K562 (cell line): ENCODE measurements around the gene LRRC10B. TPM values are rescaled to one million over a fixed set of nuclear protein-coding genes. Genes with fewer than 3 reads are reported as not detected.

Experiments used
- ATAC-seq: fragments of 200-7000 bp; cut with Tn5 transposase; 3 replicates; pipeline ENCODE4 v1.9.1; 2020; ENCODE audit warnings: moderate library complexity
- BruUV-seq: library from RNA; stranded (reverse); fragments of 400-500 nt; replicated peaks from 2 replicates; lab custom pipeline; 2021; lab: Mats Ljungman, UMichigan
- CTCF ChIA-PET: fragments of 300-600 bp; formaldehyde crosslinking; extraction: SDS; loops from one replicate; lab custom pipeline; 2021; ENCODE audit warnings: low intra/inter-chr PET ratio; lab: Yijun Ruan, JAX
- POLR2A ChIA-PET: fragments of 300-600, 350-650 bp; sonication (Branson Sonifier 250); formaldehyde crosslinking; extraction: SDS; loops from one replicate; lab custom pipeline; 2021; ENCODE audit warnings: antibody characterized with exemption, inconsistent platforms; lab: Yijun Ruan, JAX
- DNase-seq, 4 experiments: peaks; one replicate each; pipeline versions ENCODE4 v3.0.0 to v3.0.0-alpha.2; 2011 to 2018; ENCODE audit warnings: low spot score in 3 of 4, mixed read lengths in 3 of 4; ENCODE audit errors: extremely low read depth in 1 of 4
- FAIRE-seq: peaks from 2 replicates; lab custom pipeline; 2011; peaks lifted over from hg19 to GRCh38; lab: Jason Lieb, UNC
- H2AFZ ChIP-seq: 2 replicates; pipeline ENCODE4 v1.6.0; 2011; ENCODE audit warnings: low read depth, low read length, control low read depth, inconsistent platforms
- H3K27ac ChIP-seq: fragments of 200-600 bp; 3 replicates; pipeline ENCODE4 v1.8.0; 2011; ENCODE audit warnings: low read depth, mild to moderate bottlenecking, control low read depth, inconsistent platforms, low read length, moderate library complexity, mixed read lengths; ENCODE audit errors: extremely low read depth
- H3K27me3 ChIP-seq, 2 experiments: fragments of 300-600 bp in 1 of 2; 2 replicates in 1 of 2; 3 replicates in 1 of 2; pipeline versions ENCODE4 v1.6.0 to v1.8.0; 2011; ENCODE audit warnings: inconsistent platforms in 2 of 2, low read length in 2 of 2, mild to moderate bottlenecking in 1 of 2, mixed read lengths in 1 of 2, moderate library complexity in 1 of 2; ENCODE audit not compliant: control insufficient read depth in 2 of 2, insufficient read depth in 2 of 2
- H3K36me3 ChIP-seq: fragments of 300-600 bp; 3 replicates; pipeline ENCODE4 v1.8.0; 2011; ENCODE audit warnings: mild to moderate bottlenecking, low read length, inconsistent platforms; ENCODE audit not compliant: control insufficient read depth, insufficient read depth
- H3K4me1 ChIP-seq, 2 experiments: fragments of 200-600 bp in 1 of 2; replicated peaks in 1 of 2; 2 replicates in 1 of 2; 3 replicates in 1 of 2; pipeline versions ENCODE4 v1.5.1 to v1.8.0; 2011; ENCODE audit warnings: inconsistent platforms in 2 of 2, low read length in 2 of 2, mild to moderate bottlenecking in 1 of 2, mixed read lengths in 1 of 2, moderate library complexity in 1 of 2; ENCODE audit not compliant: control insufficient read depth in 2 of 2, insufficient read depth in 2 of 2
- H3K4me2 ChIP-seq: 2 replicates; pipeline ENCODE4 v1.6.1; 2011; ENCODE audit warnings: low read length, control low read depth, inconsistent platforms, mixed read lengths; ENCODE audit not compliant: insufficient read depth
- H3K4me3 ChIP-seq: fragments of 200-600 bp; sonication (generic), shearing (Covaris generic); 2 replicates; pipeline ENCODE4 v1.5.1; 2016; ENCODE audit warnings: control low read depth, inconsistent platforms
- H3K79me2 ChIP-seq: fragments of 200-600 bp; 3 replicates; pipeline ENCODE4 v1.8.0; 2011; ENCODE audit warnings: low read length, inconsistent platforms; ENCODE audit not compliant: control insufficient read depth, insufficient read depth
- H3K9ac ChIP-seq, 2 experiments: 2 replicates each; pipeline versions ENCODE4 v1.6.0 to v1.6.1; 2011; ENCODE audit warnings: low read depth in 2 of 2, low read length in 2 of 2, control low read depth in 1 of 2, inconsistent platforms in 1 of 2, mild to moderate bottlenecking in 1 of 2, mixed read lengths in 1 of 2; ENCODE audit not compliant: insufficient read depth in 1 of 2
- H3K9me1 ChIP-seq: one replicate; pipeline ENCODE4 v1.6.0; 2011; ENCODE audit warnings: inconsistent platforms, mild to moderate bottlenecking, low read length, moderate library complexity; ENCODE audit not compliant: control insufficient read depth, insufficient read depth
- H3K9me3 ChIP-seq: replicated peaks from 2 replicates; pipeline ENCODE4 v1.5.1; 2011; ENCODE audit warnings: low read depth, low read length, inconsistent platforms; ENCODE audit not compliant: control insufficient read depth, insufficient read depth
- H4K20me1 ChIP-seq: replicated peaks from 2 replicates; pipeline ENCODE4 v1.6.1; 2011; ENCODE audit warnings: low read length, inconsistent platforms, mixed read lengths; ENCODE audit not compliant: control insufficient read depth, insufficient read depth
- FOXK2 ChIP-seq, 2 experiments: fragments of 450-650 bp; IDR thresholded peaks in 1 of 2; conservative IDR thresholded peaks in 1 of 2; 2 replicates each; pipeline ENCODE4 v1.6.1; 2016; ENCODE audit warnings: low read depth in 2 of 2, mild to moderate bottlenecking in 1 of 2
- FOXM1 ChIP-seq, 2 experiments: fragments of 450-650 bp in 1 of 2; sonication (generic) in 1 of 2; formaldehyde crosslinking in 1 of 2; IDR thresholded peaks; 2 replicates each; pipeline versions ENCODE4 v1.6.1 to v1.9.0; 2017 to 2022; ENCODE audit warnings: low read depth in 2 of 2, mild to moderate bottlenecking in 2 of 2, missing genetic modification reagents in 1 of 2, moderate library complexity in 1 of 2
- HSF4 ChIP-seq: fragments of 250-450 bp; sonication (Bioruptor Pico); IDR thresholded peaks from 2 replicates; pipeline ENCODE4 v2.1.2; 2022; ENCODE audit warnings: mild to moderate bottlenecking, moderate library complexity, borderline replicate concordance
- SMARCE1 ChIP-seq: fragments of 450-650 bp; IDR thresholded peaks from 2 replicates; pipeline ENCODE4 v1.7.1; 2016; ENCODE audit warnings: mild to moderate bottlenecking
- ZNF76 ChIP-seq: fragments of 250-450 bp; sonication (Bioruptor Pico); IDR thresholded peaks from 2 replicates; pipeline ENCODE4 v1.4.0; 2020; ENCODE audit warnings: mild to moderate bottlenecking, moderate library complexity, borderline replicate concordance
- WGBS: fragments of 100-300 bp; shearing (Covaris generic); methylation state at CpG from one replicate; pipeline ENCODE4 v1.1.6; 2016; ENCODE audit warnings: low coverage, mixed read lengths; ENCODE audit not compliant: insufficient coverage; ENCODE audit errors: missing lambda C conversion rate; 5-methylcytosine and 5-hydroxymethylcytosine counted together
- in situ Hi-C: fragments of 300-500 bp; cut with MboI; formaldehyde crosslinking; loops from 4 replicates; pipeline ENCODE4 v1.15.0; 2018; ENCODE audit warnings: inconsistent platforms, mixed read lengths
- intact Hi-C: fragments of 100-400 bp; cut with micrococcal nuclease; formaldehyde crosslinking; loops from 2 replicates; pipeline ENCODE4 v1.14.2; 2022
- polyA plus RNA-seq, 8 experiments: library from polyadenylated mRNA; depleted of rRNA in 4 of 8; stranded (reverse) in 5 of 8; unstranded in 3 of 8; fragments of >200 nt; fragmentation: Nextera tagmentation in 2 of 8; fragmentation: Illumina TruSeq in 1 of 8; extraction: Ambion mirVana in 2 of 8; extraction: Trizol in 1 of 8; gene quantifications; 2 replicates each; pipeline versions ENCODE4 v1.2.1 to v1.2.3, GENCODE V29; 2011 to 2014; ENCODE audit warnings: inconsistent platforms in 1 of 8, missing spikeins in 1 of 8
- total RNA-seq, 7 experiments: library from RNA; depleted of rRNA in 6 of 7; stranded (reverse); fragments of >200 nt in 6 of 7; fragmentation: Illumina TruSeq in 2 of 7; extraction: Trizol in 2 of 7; gene quantifications; 2 replicates each; pipeline versions ENCODE4 v1.2.1 to v1.2.3, GENCODE V29; 2011 to 2021; ENCODE audit warnings: low replicate concordance in 1 of 7

Gene LRRC10B
- total and polyA plus RNA-seq, 9 of the 15 experiments (the other 6 are each of a cell fraction or from before 2014, with no cell fraction given): 0.11 TPM; not detected in 8

DNA sequence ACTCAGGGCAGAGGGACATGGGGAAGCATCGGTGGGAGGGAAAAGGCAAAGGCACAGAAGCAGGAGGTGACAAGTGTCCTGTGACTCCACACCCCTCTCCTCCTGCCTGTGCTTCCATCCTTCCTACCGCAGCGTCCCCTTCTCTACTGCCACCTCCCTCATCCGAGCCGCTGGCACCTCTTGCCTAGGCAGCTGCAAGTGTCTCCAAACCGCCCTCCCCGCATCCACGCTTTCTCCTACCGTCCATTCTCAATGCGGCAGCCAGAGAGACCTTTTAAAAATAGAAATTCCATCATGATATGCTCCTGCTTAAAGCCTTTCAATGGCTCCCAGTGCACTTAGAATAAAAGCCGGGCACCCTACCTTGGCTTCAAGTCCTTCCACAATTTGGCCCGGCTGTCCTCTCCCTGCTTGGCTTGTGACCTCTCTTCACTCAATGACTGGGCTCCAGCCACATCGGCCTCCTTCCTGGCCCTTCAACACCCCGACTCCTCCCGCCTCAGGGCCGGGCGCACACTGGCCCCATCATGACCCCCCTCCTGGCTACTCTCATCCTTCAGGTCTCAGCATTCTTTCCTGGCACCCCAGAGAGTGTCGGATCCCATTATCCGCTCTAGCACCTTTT, 16.5 kb downstream of the LRRC10B start:
- no peak overlapping the region for H2AFZ ChIP-seq
- intact Hi-C loops (no loop called here), in situ Hi-C loops (no loop called here)
- no peak overlapping the region for H3K4me3 ChIP-seq
- BruUV-seq: no TSS peak
- no peaks in the 10 kb centered on the region for H3K4me1 ChIP-seq
- H3K9ac ChIP-seq: no peak overlapping the region
- no peaks in the 10 kb centered on the region for H3K9me1 ChIP-seq
- H3K9me3 ChIP-seq: no peaks in the 10 kb centered on the region
- no peak overlapping the region for H3K4me2 ChIP-seq
- H3K36me3 ChIP-seq: no peaks in the 10 kb centered on the region
- no peak for TF ChIP-seq ZNF76 (CRISPR knock-in tag)
- no peak for TF ChIP-seq HSF4 (CRISPR knock-in tag)
- TF ChIP-seq FOXK2 (conservative IDR thresholded peaks at IDR 0.05 in 1 of 2, IDR thresholded peaks at IDR 0.05 in 1 of 2; ENCODE audit: low read depth in 2 of 2): no peak
- TF ChIP-seq SMARCE1: no peak
- no peak for TF ChIP-seq FOXM1 (IDR thresholded peaks at IDR 0.05; ENCODE audit: low read depth)
- TF ChIP-seq FOXM1 (CRISPR knock-in tag; IDR thresholded peaks at IDR 0.05; ENCODE audit: low read depth): no peak
- 3% methylated on average over 19 of the region's 19 CpGs for whole genome bisulfite sequencing
- H3K27me3 ChIP-seq: peaks cover 79 to 95% of the 10 kb centered on the region in 2 experiments; a peak in 4 of 5 replicates
- H3K27ac ChIP-seq: no peak overlapping the region
- FAIRE-seq (no peak), DNase-seq (no peak), ATAC-seq (no peak)
- H4K20me1 ChIP-seq: peaks cover 18% of the 10 kb centered on the region
- no peaks in the 10 kb centered on the region for H3K79me2 ChIP-seq
- ChIA-PET CTCF (no interaction called here), POLR2A (no interaction called here)
